ENCODE results near the gene CCDC9.
A peak's percentile ranks its signal among the peaks of the same experiment; 100 is the strongest.
"Not testable (repeated sequence)": the region's sequence is repeated elsewhere in the genome, so short reads cannot be mapped to it uniquely, and the experiment has no call there.

The CCDC9 gene

DNA sequence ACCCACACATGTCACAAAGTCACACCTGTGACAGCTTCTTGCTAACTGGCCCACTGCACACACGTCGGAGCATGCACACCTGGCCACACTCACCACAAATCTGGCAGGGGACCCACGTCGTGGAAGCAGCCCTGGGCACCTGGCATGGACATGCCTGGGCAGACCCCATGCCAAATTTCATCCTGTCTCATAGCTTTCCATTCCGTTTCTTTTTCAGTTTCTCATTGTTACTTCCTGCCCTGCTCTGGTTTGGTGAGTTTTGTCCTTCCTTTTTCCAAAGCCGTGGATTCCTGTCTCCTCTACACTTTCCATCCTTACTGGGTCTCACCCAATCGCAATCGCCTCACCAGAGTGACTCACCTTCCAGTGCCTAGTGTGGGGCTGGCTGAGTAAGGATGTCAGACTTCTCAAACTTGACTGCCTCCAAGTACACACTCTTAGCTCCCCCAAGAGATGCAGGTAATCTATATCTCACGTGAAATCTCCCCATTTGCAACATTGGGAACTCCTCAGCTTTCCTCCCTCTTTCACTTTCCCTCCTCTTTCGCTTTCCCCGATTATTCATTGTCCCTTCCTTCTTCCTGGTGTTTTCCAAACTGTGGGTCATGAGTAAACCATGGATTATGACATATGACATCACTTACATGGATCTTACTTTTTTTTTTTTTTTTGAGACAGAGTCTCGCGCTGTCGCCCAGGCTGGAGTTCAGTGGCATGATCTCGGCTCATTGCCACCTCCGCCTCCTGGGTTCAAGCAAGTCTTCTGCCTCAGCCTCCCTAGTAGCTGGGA lies 23.7 kb upstream of the CCDC9 start:
- peak; percentile 77 for DNase-seq

DNA sequence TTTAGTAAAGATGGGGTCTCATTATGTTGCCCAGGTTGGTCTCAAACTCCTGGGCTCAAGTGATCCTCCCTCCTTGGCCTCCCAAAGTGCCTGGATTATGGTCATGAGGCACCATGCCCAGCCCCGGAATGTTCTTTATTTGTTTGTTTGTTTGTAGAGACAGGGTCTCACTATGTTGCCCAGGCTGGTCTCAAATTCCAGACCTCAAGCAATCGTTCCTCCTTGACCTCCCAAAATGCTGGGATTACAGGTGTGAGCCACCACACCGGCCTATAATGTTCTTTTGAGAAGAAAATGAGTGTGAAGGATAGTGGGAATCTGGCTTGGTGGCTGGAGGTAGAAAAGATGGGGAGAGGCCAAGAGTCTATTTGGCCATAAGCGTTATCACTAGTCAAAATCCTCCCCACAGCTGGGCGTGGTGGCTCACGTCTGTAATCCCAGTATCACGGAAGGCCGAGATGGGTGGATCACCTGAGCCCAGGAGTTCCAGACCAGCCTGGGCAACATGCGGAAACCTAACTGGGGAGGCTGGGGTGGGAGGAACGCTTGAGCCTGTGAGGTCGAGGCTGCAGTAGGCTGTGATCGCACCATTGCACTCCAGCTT lies 20.2 kb upstream of the CCDC9 start:
- no peak for DNase-seq

DNA sequence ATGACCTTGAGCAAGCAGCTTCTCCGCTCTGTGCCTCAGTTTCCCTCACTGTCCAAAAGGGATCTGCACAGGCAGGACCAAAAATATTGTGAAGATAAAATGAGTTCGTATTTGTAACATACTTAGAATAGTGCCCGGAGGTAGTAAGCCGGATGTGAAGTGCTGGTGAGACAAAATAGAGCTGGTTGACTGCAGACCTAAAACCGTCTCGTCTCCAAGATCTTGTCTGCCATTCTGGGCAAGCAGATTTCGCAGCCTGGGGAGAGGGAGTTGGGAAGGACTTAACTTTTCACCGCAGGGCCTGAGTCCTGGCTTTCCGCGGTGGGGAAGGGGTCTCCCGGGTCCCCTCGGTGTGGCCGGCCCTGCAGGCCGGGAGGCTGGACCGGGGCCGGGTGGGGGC lies 17.2 kb upstream of the CCDC9 start:
- no peak for DNase-seq

GRCh38 chr19:47239610-47240296 lies 16.6 kb upstream of the CCDC9 start:
- peak; percentile 31 for DNase-seq

- DNase-seq = no peak
Measured at GRCh38 chr19:47240556-47240955, 15.8 kb upstream of the CCDC9 start.

DNA sequence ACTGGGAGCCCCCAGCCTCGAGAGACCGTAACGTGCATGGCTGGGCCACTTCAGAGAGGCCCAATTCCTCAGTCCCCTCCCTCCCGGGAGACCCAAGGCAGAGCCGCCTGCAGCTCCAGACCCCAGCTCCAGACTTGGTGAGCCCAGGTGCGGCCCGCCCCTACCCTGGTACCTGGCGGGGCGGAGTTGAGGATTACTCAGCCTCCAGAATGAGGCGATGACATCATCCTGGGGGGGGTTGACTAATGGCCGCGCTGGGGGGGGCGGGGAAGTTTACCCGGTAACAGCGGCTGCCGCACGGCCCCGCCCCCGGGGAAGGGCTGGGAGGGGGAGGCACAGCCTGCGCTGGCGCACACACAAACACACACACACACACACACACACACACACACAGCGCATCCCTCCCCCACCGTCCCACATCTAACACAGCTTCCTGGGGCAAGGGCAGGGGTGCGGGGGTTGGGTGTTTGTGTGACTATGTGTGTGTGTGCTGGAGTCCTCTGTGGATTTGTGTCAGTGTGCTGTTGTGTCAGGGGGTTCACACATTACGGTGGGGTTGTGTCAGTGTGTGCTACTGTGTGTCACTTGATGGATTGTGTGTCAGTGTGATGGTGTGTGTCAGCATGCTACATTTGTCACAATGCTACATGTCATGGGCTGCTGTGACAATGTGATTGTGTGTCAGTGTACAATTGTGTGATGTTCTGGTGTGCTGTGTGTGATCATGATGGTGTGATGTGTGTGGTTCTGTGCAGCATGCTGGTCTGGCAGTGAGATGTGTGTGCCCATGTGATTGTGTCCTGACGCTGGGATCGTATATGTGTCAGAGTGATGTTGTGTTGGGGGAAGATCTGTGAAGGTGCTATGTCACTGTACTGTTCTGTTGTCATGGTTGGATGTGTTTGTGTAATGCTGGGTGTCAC lies 15.1 kb upstream of the CCDC9 start:
- DNase-seq = peak; percentile 91

DNA sequence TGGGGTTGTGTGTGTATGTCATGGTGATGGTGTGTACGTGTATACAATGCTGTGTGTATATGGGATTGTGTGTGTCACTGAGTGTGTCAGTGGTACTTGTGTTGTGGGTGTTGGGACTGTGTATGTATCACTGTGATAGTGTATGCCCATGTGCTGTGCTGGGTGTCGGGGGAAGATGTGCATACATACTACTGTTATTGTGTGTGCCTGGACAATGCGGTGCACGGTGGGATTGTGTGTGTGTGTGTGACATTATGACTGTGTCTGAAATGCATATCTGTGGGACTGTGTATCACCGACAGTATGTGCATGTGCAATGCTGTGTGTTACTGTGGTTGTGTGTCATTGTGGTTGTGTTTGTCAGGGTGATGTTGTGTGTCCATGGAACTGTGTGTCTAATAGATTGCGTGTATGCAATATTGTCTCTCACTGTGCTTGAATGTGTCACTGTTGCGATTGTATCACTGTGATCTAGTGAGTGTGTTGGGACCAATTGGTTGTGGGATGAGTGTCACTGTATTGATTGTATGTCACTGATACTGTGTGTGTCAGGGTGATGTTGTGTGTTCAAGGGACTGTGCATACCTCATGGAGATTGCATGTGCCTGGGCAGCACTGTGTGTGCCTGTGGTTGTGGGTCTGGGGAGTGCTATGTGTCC lies 14.3 kb upstream of the CCDC9 start:
- DNase-seq = no peak

- no peak for DNase-seq
Measured at GRCh38 chr19:47243364-47243775, 13.0 kb upstream of the CCDC9 start.

- peak; percentile 91 for DNase-seq
Measured at GRCh38 chr19:47243776-47244547, 12.4 kb upstream of the CCDC9 start.

DNA sequence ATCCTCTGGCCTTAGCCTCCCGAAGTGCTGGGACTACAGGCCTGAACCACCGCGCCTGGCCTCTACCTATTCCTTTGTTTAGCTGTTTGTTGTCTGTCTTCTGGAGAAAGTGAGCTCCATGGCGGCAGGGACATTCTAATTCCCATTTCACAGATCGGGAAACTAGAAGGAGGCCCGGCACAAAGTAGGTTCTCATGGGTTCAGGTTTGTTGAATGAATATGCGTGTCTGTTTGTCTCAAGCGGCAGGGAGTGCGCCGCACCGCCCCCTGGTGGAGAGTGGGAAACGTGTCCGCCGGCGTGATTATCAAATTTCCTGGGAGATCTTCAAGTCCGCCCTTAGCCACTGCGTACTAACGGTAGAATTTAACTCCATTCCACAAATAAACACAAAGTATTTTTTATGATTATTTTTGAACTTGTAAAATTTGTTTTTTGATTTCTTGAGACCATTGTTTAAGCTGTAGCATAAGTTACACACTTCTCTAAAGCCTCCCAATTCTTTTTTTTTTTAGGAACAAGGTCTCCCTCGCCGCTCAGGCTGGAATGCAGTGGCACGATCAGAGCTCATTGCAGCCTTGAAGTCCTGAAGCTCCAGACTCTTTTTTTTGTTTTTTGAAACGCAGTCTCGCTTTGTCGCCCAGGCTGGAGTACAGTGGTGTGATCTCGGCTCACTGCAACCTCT lies 8.9 kb upstream of the CCDC9 start:
- DNase-seq = peak; percentile 67

GRCh38 chr19:47253016-47253415 lies 3.3 kb upstream of the CCDC9 start:
- not testable (repeated sequence) for DNase-seq

DNA sequence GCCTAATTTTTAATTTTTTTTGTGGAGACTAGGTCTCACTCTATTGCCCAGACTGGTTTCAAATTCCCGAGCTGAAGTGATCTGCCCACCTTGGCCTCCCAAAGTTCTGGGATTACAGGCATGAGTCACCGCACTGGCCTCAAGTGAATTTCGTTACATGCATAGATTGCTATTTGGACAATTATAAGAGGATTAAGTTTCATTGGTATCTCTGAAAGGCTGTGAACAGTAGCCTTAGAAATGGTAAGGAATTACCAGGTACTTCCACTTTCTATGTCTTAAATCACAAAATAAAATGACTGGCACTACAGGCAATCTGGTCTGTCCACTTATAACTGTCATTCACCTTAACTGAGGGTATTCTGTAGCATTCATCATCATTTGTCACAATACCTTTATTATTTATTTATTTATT lies 2.9 kb upstream of the CCDC9 start:
- DNase-seq = no peak

- no peak for DNase-seq
Measured at GRCh38 chr19:47253970-47254369, 2.4 kb upstream of the CCDC9 start.

DNA sequence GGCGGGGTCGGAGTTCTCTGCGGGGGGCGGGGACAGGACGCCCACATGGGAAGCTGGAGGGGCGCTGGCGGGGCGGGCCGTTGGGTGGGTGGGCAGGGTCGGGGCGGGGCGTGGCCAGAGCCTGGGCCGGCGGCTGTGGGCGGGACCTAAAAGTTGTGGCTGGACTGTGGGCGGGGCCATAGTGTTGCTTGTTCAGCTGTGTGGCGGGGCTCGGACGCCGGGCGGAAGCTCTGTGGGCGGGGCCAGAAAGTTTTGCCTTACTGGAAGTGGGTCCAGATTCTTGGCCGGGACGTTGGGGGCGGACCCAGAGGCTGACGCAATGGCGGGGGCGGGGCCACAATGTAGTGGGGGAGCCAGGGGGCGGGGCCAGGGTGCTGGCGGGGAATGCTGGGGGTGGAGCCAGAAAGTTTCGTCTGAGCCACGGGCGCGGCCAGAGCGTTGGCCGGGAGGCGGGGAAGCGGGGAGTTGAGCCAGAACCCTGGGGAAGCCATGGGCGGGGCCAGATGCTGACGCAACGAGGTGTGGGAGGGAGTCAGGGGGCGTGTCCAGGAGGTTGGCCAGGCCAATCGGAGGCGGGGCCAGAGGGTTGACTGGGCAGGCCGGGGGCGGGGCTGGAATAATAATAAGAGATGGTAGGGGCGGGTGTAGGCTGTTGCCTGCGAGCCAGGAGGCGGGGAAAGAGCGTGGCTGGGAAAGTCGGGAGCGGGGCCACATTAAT lies 527 bp downstream of the CCDC9 start:
- DNase-seq = peak; percentile 98

DNA sequence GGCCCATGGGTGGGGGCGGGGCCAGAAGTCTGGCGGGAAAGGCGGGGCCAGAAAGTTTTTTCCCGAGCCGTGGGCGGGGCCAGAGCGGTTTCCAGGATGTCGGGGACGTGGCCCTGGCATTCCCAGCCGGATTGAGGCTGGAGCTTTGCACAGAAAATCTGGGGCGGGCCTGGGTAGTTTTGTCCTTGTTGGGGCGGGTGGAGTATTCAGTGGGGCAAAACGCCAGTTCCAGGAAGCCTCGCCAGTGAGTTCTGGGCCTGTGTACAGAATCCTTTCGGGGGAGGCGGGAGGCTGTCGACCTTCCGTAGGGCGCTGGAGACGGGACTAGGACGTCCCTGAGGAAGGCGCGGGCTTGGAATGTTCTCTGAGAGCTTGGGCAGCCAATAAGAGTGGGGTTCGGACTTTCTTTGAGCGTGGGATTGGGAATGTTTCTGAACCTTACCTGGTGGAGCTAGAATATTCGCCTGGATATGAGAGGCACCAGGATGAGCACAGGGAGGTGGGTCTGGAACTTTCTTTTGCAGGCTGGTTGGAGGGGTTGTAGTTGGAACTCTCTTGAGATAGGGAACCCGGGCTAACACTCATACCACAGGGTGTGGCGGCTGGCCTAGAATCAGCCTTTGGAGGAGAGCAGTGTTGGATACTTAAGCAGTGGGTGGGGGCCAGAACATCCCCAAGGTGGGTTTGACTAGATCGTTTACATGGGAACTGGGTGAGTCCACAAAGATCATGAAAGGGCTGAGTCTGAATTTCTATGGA lies 1.3 kb downstream of the CCDC9 start:
- no peak for DNase-seq

- no peak for DNase-seq
Measured at GRCh38 chr19:47258434-47258833, 2.1 kb downstream of the CCDC9 start.

- DNase-seq = no peak
Measured at GRCh38 chr19:47258895-47259555, 2.7 kb downstream of the CCDC9 start.

DNA sequence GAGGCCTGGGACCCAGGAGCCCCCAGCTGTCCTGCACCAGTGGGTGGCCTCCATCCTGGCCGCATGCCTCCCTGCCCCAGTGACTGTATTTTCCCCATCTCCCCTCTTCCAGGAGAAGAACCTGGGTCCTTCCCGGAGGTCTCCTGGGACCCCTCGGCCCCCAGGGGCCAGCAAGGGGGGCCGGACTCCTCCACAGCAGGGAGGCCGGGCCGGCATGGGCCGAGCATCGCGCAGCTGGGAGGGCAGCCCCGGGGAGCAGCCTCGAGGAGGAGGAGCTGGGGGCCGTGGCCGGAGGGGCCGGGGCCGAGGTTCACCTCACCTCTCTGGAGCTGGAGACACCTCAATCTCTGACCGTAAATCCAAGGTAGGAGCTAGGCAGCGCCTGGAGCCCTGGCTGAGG lies 4.2 kb downstream of the CCDC9 start:
- no peak for DNase-seq
